Loucy (cell line): ENCODE data around the gene FGF3.

Source experiments
- H2AFZ ChIP-seq: fragments of 200-600 bp; sonication (generic); 2 replicates; pipeline ENCODE4 v1.6.0; 2016; ENCODE audit warnings: antibody characterized with exemption, mild to moderate bottlenecking, low read length, moderate library complexity
- H3F3A ChIP-seq: fragments of 200-600 bp; 2 replicates; pipeline ENCODE4 v1.6.0; 2016; ENCODE audit warnings: antibody characterized with exemption, low read depth, mild to moderate bottlenecking
- H3K27me3 ChIP-seq: fragments of 200-600 bp; sonication (generic); 2 replicates; pipeline ENCODE4 v1.6.1; 2014; ENCODE audit warnings: low read length, mild to moderate bottlenecking; ENCODE audit not compliant: insufficient read depth, poor library complexity, severe bottlenecking
- H3K36me3 ChIP-seq: fragments of 200-600 bp; sonication (generic); 2 replicates; pipeline ENCODE4 v1.6.1; 2016; ENCODE audit warnings: low read length; ENCODE audit not compliant: insufficient read depth
- H3K4me1 ChIP-seq: fragments of 200-600 bp; sonication (generic); 2 replicates; pipeline ENCODE4 v1.5.1; 2014; ENCODE audit warnings: low read length, mild to moderate bottlenecking; ENCODE audit not compliant: insufficient read depth, poor library complexity, severe bottlenecking
- H3K4me2 ChIP-seq: fragments of 200-600 bp; sonication (generic); 2 replicates; pipeline ENCODE4 v1.6.0; 2014; ENCODE audit warnings: antibody characterized with exemption, low read length, low read depth, mild to moderate bottlenecking; ENCODE audit not compliant: poor library complexity, severe bottlenecking
- H3K4me3 ChIP-seq: fragments of 200-600 bp; sonication (generic); 2 replicates; pipeline ENCODE4 v1.5.1; 2014; ENCODE audit warnings: low read length, mild to moderate bottlenecking, mixed read lengths; ENCODE audit not compliant: poor library complexity, severe bottlenecking
- H3K79me2 ChIP-seq: fragments of 200-600 bp; sonication (generic); 2 replicates; pipeline ENCODE4 v1.6.1; 2014; ENCODE audit warnings: low read length; ENCODE audit not compliant: insufficient read depth
- H3K9ac ChIP-seq: fragments of 200-600 bp; sonication (generic); 2 replicates; pipeline ENCODE4 v1.6.0; 2014; ENCODE audit warnings: mild to moderate bottlenecking, low read depth, low read length, moderate library complexity; ENCODE audit not compliant: poor library complexity, severe bottlenecking
- H3K9me2 ChIP-seq: fragments of 200-600 bp; sonication (generic); replicated peaks from 2 replicates; pipeline ENCODE4 v1.6.1; 2016; ENCODE audit warnings: low read depth, low read length, mixed read lengths
- H3K9me3 ChIP-seq: fragments of 200-600 bp; sonication (generic); 2 replicates; pipeline ENCODE4 v1.6.1; 2014; ENCODE audit warnings: mild to moderate bottlenecking, antibody characterized with exemption, low read length, low read depth; ENCODE audit not compliant: insufficient read depth
- H4K20me1 ChIP-seq: fragments of 200-600 bp; sonication (generic); 2 replicates; pipeline ENCODE4 v1.6.0; 2014; ENCODE audit warnings: antibody characterized with exemption, low read length, mild to moderate bottlenecking; ENCODE audit not compliant: insufficient read depth, poor library complexity, severe bottlenecking
- CTCF ChIP-seq: fragments of 200-600 bp; sonication (generic); conservative IDR thresholded peaks from 2 replicates; pipeline ENCODE4 v1.5.1; 2014; ENCODE audit warnings: mild to moderate bottlenecking, antibody characterized with exemption, low read length
- EZH2phosphoT487 ChIP-seq: fragments of 200-600 bp; IDR thresholded peaks from 2 replicates; pipeline ENCODE4 v1.6.1; 2018; ENCODE audit warnings: antibody characterized with exemption, mild to moderate bottlenecking, moderate library complexity, borderline replicate concordance

The FGF3 gene

GRCh38 chr11:69810289-69811118 lies 8.7 kb downstream of the FGF3 start:
- no peaks in the 10 kb centered on the region for H3K36me3 ChIP-seq

GRCh38 chr11:69808667-69809086 lies 10.5 kb downstream of the FGF3 start:
- TF ChIP-seq EZH2phosphoT487 (no peak), CTCF (no peak)
- Histone ChIP-seq H3K4me2 (no peak overlapping the region), H3K36me3 (no peaks in the 10 kb centered on the region), H3K79me2 (no peaks in the 10 kb centered on the region), H3K9me3 (no peaks in the 10 kb centered on the region), H3K9ac (no peak overlapping the region), H3K4me3 (no peak overlapping the region), H2AFZ (no peak overlapping the region), H3K27me3 (no peaks in the 10 kb centered on the region), H3K4me1 (no peaks in the 10 kb centered on the region), H4K20me1 (no peaks in the 10 kb centered on the region), H3K9me2 (no peaks in the 10 kb centered on the region), H3F3A (no peaks in the 10 kb centered on the region)

More at GRCh38 chr11:69810289-69811118, 8.7 kb downstream of the FGF3 start:
- no peaks in the 10 kb centered on the region for H3K79me2 ChIP-seq
- H3K9me3 ChIP-seq = no peaks in the 10 kb centered on the region
- no peak for TF ChIP-seq CTCF
- TF ChIP-seq EZH2phosphoT487 = no peak
- H3K27me3 ChIP-seq = no peaks in the 10 kb centered on the region
- H3K4me2 ChIP-seq = no peak overlapping the region
- no peaks in the 10 kb centered on the region for H4K20me1 ChIP-seq
- no peak overlapping the region for H2AFZ ChIP-seq
- no peak overlapping the region for H3K9ac ChIP-seq
- H3K4me3 ChIP-seq = no peak overlapping the region
- no peaks in the 10 kb centered on the region for H3K4me1 ChIP-seq
- H3K9me2 ChIP-seq = no peaks in the 10 kb centered on the region
- no peaks in the 10 kb centered on the region for H3F3A ChIP-seq

GRCh38 chr11:69807106-69807815 lies 12.0 kb downstream of the FGF3 start:
- TF ChIP-seq EZH2phosphoT487 (no peak), CTCF (no peak)
- Histone ChIP-seq H4K20me1 (no peaks in the 10 kb centered on the region), H2AFZ (no peak overlapping the region), H3K4me3 (no peak overlapping the region), H3K9me3 (no peaks in the 10 kb centered on the region), H3K9me2 (no peaks in the 10 kb centered on the region), H3K36me3 (no peaks in the 10 kb centered on the region), H3K27me3 (no peaks in the 10 kb centered on the region), H3K79me2 (no peaks in the 10 kb centered on the region), H3K4me2 (no peak overlapping the region), H3F3A (no peaks in the 10 kb centered on the region), H3K9ac (no peak overlapping the region), H3K4me1 (no peaks in the 10 kb centered on the region)
